Liver (tissue), 9 donors: ENCODE data around the gene INTS2. TPM values are rescaled to one million over a fixed set of nuclear protein-coding genes. Genes with fewer than 3 reads are reported as not detected.

Source experiments
- DNase-seq: peaks from one replicate; pipeline ENCODE4 v3.0.0-alpha.2; 2017; ENCODE audit warnings: low spot score
- H3K27ac ChIP-seq, 2 donors: one replicate each; pipeline ENCODE4 v1.7.0; 2013; ENCODE audit warnings: inconsistent platforms in 2 of 2, low read length in 2 of 2, control low read depth in 1 of 2, low read depth in 1 of 2, mild to moderate bottlenecking in 1 of 2
- H3K27me3 ChIP-seq, 4 donors: one replicate each; pipeline versions ENCODE4 v1.6.1 to v1.7.0; 2013; ENCODE audit warnings: low read length in 3 of 4, inconsistent platforms in 1 of 4, mild to moderate bottlenecking in 1 of 4, moderate library complexity in 1 of 4; ENCODE audit not compliant: control insufficient read depth in 4 of 4, insufficient read depth in 4 of 4
- H3K36me3 ChIP-seq, 4 donors: one replicate each; pipeline versions ENCODE4 v1.6.1 to v1.7.0; 2013; ENCODE audit warnings: low read length in 3 of 4, mild to moderate bottlenecking in 3 of 4, low read depth in 1 of 4, moderate library complexity in 1 of 4; ENCODE audit not compliant: control insufficient read depth in 4 of 4, insufficient read depth in 3 of 4
- H3K4me1 ChIP-seq, 4 donors: one replicate each; pipeline versions ENCODE4 v1.6.1 to v1.7.0; 2013; ENCODE audit warnings: low read length in 3 of 4, mild to moderate bottlenecking in 3 of 4, moderate library complexity in 1 of 4; ENCODE audit not compliant: control insufficient read depth in 4 of 4, insufficient read depth in 4 of 4
- H3K4me3 ChIP-seq, 3 donors: one replicate each; pipeline versions ENCODE4 v1.6.1 to v1.7.0; 2013; ENCODE audit warnings: low read length in 3 of 3, control low read depth in 1 of 3, low read depth in 1 of 3, mild to moderate bottlenecking in 1 of 3
- H3K9ac ChIP-seq, 2 donors: one replicate each; pipeline ENCODE4 v1.7.0; 2013; ENCODE audit warnings: low read length in 2 of 2, mild to moderate bottlenecking in 2 of 2, moderate library complexity in 2 of 2, control low read depth in 1 of 2, low read depth in 1 of 2
- H3K9me3 ChIP-seq, 4 donors: one replicate each; pipeline versions ENCODE4 v1.6.1 to v1.7.0; 2013; ENCODE audit warnings: low read length in 3 of 4; ENCODE audit not compliant: control insufficient read depth in 4 of 4
- EGR1 ChIP-seq, 2 donors: IDR thresholded peaks; 2 replicates each; pipeline ENCODE4 v1.6.1; 2016 to 2018; ENCODE audit warnings: antibody characterized with exemption in 2 of 2, low read depth in 2 of 2
- FOXA2 ChIP-seq: IDR thresholded peaks from 2 replicates; pipeline ENCODE4 v1.6.1; 2016; ENCODE audit warnings: antibody characterized with exemption
- GABPA ChIP-seq, 2 donors: IDR thresholded peaks in 1 of 2; conservative IDR thresholded peaks in 1 of 2; 2 replicates each; pipeline ENCODE4 v1.6.1; 2016; ENCODE audit warnings: antibody characterized with exemption in 2 of 2, mild to moderate bottlenecking in 1 of 2, moderate library complexity in 1 of 2
- JUND ChIP-seq, 2 donors: IDR thresholded peaks; 2 replicates each; pipeline ENCODE4 v1.6.1; 2016; ENCODE audit warnings: antibody characterized with exemption in 2 of 2
- RAD21 ChIP-seq, 2 donors: IDR thresholded peaks; 2 replicates each; pipeline ENCODE4 v1.6.1; 2016; ENCODE audit warnings: antibody characterized with exemption in 2 of 2, mild to moderate bottlenecking in 2 of 2
- RXRA ChIP-seq, 2 donors: IDR thresholded peaks; 2 replicates each; pipeline ENCODE4 v1.6.1; 2017 to 2018; ENCODE audit warnings: antibody characterized with exemption in 2 of 2, mild to moderate bottlenecking in 1 of 2
- SP1 ChIP-seq: IDR thresholded peaks from 2 replicates; pipeline ENCODE4 v1.6.1; 2018; ENCODE audit warnings: antibody characterized with exemption, mild to moderate bottlenecking
- WGBS: extraction: QIAGEN DNeasy Blood & Tissue Kit; methylation state at CpG from one replicate; pipeline ENCODE4 v1.1.7; 2013; 5-methylcytosine and 5-hydroxymethylcytosine counted together
- polyA plus RNA-seq, 2 donors: library from polyadenylated mRNA; stranded (reverse) in 1 of 2; unstranded in 1 of 2; fragments of 200-250 nt in 1 of 2; fragments of >200 nt in 1 of 2; fragmentation: Nextera tagmentation in 1 of 2; extraction: Ambion mirVana in 1 of 2; gene quantifications; one replicate each; pipeline versions ENCODE4 v1.2.1 to v1.2.3, GENCODE V29; 2013 to 2015
- total RNA-seq, 2 donors: library from RNA; depleted of rRNA; stranded (reverse); fragments of >200 nt; gene quantifications; one replicate each; pipeline ENCODE4 v1.2.3, GENCODE V29; 2014
- TF ChIP-seq, protein P1 (sequence below): IDR thresholded peaks from 2 replicates; pipeline ENCODE4 v1.6.1; 2016; ENCODE audit warnings: antibody characterized with exemption
- TF ChIP-seq, protein P2 (sequence below): IDR thresholded peaks from 2 replicates; pipeline ENCODE4 v1.6.1; 2016; ENCODE audit warnings: antibody characterized with exemption, mild to moderate bottlenecking
- TF ChIP-seq, protein P3 (sequence below): IDR thresholded peaks from 2 replicates; pipeline ENCODE4 v1.6.1; 2016; ENCODE audit warnings: antibody characterized with exemption
- donor health status: healthy.
- donor health status: healthy.
- donor health status: healthy.
- donor health status: healthy.
- donor health status: healthy.

The INTS2 gene
- total and polyA plus RNA-seq, 4 donors = 1.1 to 9.9 (median 5.7) TPM

DNA sequence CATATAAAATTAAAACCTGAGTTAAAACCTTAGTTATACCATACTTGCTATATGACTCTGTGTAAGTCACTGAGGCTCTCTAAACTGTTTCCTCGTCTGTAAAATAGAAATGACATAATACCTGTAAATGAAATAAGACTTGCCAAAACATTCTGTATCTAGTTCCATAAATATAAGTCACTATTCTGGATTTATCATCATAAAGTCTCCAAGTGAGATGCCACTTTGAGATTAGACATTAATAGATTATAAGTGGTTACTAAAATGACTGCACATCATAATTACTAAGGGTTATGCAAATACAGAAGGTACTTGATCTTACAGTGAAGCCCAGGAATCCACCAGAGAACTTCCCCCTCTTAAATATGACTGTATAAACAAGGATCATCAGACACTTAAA is 52.5 kb downstream of the INTS2 start:
- H3K27me3 ChIP-seq = no peaks in the 10 kb centered on the region
- 87% methylated on average over 1 of the region's 1 CpG for WGBS
- H3K9ac ChIP-seq = no peak overlapping the region
- no peak overlapping the region for H3K27ac ChIP-seq
- H3K4me3 ChIP-seq = no peak overlapping the region
- DNase-seq = no peak
- H3K36me3 ChIP-seq = peaks cover 0 to 17% (median 12%) of the 10 kb centered on the region in 4 donors
- TF ChIP-seq JUND (IDR thresholded peaks at IDR 0.05) (no peak), SP1 (no peak), RXRA (IDR thresholded peaks at IDR 0.05) (no peak), RAD21 (IDR thresholded peaks at IDR 0.05) (no peak), FOXA2 (no peak)
- no peaks in the 10 kb centered on the region for H3K9me3 ChIP-seq
- no peaks in the 10 kb centered on the region for H3K4me1 ChIP-seq

DNA sequence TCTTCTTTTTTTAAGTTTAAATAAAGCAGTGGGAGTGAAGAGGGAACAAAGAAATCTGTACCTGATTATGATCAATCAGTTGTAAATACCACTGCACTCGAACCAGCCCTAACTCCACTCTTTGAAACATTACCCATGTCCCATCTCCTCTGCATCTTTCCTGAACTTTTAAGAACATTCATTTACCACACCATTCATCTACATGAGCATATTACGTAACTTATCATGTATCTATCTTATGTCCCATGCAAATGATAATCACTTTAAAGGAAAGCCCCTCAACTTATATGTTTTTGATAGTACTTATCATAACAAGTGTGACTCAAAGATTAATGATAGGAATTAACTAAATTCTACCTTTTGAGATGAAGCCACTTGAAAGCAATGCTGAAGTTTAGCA is 53.7 kb downstream of the INTS2 start:
- Histone ChIP-seq H3K4me3 (no peak overlapping the region), H3K36me3 (peaks cover 0 to 22% (median 14%) of the 10 kb centered on the region in 4 donors)
- WGBS = 94% methylated on average over 2 of the region's 2 CpGs

DNA sequence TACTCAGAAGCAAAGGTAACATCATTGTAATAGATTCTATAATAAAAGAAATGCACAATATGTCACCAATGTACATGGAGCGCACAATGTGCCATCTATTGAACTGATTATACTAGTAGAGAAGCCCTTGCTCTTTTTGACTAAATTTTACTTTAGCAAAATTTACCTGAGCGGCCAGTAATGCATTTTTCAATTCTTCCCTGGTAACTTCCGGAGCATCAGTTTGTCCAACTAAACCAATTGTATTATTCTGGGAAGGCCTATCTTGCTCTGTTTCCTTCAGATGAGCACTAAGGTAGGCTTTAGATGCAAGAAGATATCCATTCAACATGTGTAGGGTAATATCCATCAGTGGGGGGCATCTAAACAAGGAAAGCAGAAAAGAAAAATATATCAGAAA is 55.7 kb downstream of the INTS2 start:
- Histone ChIP-seq H3K36me3 (peaks cover 0 to 18% (median 11%) of the 10 kb centered on the region in 4 donors), H3K27ac (no peak overlapping the region), H3K9ac (no peak overlapping the region), H3K27me3 (no peaks in the 10 kb centered on the region), H3K4me3 (no peak overlapping the region), H3K9me3 (no peaks in the 10 kb centered on the region), H3K4me1 (no peaks in the 10 kb centered on the region)
- TF ChIP-seq EGR1 (IDR thresholded peaks at IDR 0.05; ENCODE audit: low read depth in 2 of 2) (no peak), GABPA (IDR thresholded peaks at IDR 0.05 in 1 of 2, conservative IDR thresholded peaks at IDR 0.05 in 1 of 2) (no peak), FOXA2 (no peak)
- TF ChIP-seq, protein P1, sequence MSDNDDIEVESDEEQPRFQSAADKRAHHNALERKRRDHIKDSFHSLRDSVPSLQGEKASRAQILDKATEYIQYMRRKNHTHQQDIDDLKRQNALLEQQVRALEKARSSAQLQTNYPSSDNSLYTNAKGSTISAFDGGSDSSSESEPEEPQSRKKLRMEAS = no peak
- TF ChIP-seq, protein P2, sequence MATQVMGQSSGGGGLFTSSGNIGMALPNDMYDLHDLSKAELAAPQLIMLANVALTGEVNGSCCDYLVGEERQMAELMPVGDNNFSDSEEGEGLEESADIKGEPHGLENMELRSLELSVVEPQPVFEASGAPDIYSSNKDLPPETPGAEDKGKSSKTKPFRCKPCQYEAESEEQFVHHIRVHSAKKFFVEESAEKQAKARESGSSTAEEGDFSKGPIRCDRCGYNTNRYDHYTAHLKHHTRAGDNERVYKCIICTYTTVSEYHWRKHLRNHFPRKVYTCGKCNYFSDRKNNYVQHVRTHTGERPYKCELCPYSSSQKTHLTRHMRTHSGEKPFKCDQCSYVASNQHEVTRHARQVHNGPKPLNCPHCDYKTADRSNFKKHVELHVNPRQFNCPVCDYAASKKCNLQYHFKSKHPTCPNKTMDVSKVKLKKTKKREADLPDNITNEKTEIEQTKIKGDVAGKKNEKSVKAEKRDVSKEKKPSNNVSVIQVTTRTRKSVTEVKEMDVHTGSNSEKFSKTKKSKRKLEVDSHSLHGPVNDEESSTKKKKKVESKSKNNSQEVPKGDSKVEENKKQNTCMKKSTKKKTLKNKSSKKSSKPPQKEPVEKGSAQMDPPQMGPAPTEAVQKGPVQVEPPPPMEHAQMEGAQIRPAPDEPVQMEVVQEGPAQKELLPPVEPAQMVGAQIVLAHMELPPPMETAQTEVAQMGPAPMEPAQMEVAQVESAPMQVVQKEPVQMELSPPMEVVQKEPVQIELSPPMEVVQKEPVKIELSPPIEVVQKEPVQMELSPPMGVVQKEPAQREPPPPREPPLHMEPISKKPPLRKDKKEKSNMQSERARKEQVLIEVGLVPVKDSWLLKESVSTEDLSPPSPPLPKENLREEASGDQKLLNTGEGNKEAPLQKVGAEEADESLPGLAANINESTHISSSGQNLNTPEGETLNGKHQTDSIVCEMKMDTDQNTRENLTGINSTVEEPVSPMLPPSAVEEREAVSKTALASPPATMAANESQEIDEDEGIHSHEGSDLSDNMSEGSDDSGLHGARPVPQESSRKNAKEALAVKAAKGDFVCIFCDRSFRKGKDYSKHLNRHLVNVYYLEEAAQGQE = no peak
- TF ChIP-seq, protein P3, sequence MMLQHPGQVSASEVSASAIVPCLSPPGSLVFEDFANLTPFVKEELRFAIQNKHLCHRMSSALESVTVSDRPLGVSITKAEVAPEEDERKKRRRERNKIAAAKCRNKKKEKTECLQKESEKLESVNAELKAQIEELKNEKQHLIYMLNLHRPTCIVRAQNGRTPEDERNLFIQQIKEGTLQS = no peak
- no peak for DNase-seq
- 97% methylated on average over 3 of the region's 3 CpGs for WGBS

More for the DNA sequence above, 53.7 kb downstream of the INTS2 start:
- Histone ChIP-seq H3K4me1 (no peaks in the 10 kb centered on the region), H3K27me3 (no peaks in the 10 kb centered on the region), H3K9ac (no peak overlapping the region), H3K27ac (no peak overlapping the region), H3K9me3 (no peaks in the 10 kb centered on the region)
- DNase-seq = no peak
- TF ChIP-seq RXRA (IDR thresholded peaks at IDR 0.05) = no peak
- TF ChIP-seq, protein P3 = no peak
